ENCODE data around the gene NCAM1.

GRCh38 chr11:113253406-113253805 lies 292.2 kb downstream of the NCAM1 start:
- TF ChIP-seq CTCF (IDR thresholded peaks at IDR 0.05), result no peak
- no peak for TF ChIP-seq POLR2A (IDR thresholded peaks at IDR 0.05)

All from right lobe of liver (tissue), 4 donors.